HG03060 (cell line): ENCODE data around the gene MYO1D.
"Not testable (repeated sequence)": the region's sequence is repeated elsewhere in the genome, so short reads cannot be mapped to it uniquely, and the experiment has no call there.

Experiments
- ATAC-seq: cut with Tn5 transposase; IDR thresholded peaks from one replicate; pipeline ENCODE4 v1.9.1; 2021; ENCODE audit warnings: low read depth, moderate number of reproducible peaks; ENCODE audit not compliant: unreplicated experiment

MYO1D gene

GRCh38 chr17:32876417-32877163 is at the start of gene MYO1D:
MYO1D (minus strand) TSS chr17:32877124; CDS start chr17:32876872, 252 bp downstream.
- ATAC-seq, result peak; percentile 25

DNA sequence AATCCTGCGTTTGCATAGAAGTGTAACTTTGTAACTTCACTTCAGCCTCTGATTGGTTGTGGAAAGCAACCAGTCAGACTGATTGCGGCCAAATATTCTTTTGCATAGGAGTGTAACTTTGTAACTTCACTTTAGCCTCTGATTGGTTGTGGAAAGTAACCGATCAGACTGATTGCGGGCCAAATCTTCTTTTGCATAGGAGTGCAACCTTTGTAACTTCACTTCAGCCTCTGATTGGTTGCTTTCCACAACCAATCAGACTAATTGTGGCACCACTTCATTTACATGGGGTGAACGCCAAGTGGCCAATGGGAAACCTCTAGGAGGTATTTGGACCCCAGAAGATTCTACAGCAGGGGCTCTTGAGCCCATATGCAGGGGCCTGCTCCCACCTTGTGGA is 49.3 kb upstream of the MYO1D start:
- no peak for ATAC-seq

DNA sequence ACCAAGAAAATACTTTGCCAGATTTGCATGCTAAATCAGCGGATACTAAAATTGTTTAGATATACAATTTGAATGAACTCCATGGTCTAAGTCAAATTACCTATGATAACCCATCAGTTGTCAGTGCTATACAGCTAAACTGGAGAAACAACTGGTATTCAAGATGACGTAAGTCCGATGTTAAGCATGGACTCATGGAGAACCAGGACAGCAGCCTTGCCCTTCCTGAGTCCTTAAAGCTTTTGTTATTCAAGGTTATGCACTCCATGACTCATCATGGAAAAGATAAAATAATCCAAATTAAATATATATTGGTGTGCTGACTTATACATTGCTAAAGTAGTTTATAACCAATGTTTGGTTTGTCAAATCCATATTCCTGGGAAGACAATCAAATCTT is 47.0 kb upstream of the MYO1D start:
- ATAC-seq, result not testable (repeated sequence)

GRCh38 chr17:32921017-32921416 is 44.1 kb upstream of the MYO1D start:
- no peak for ATAC-seq

- ATAC-seq, result no peak
These were observed 43.4 kb upstream of the MYO1D start for GRCh38 chr17:32920293-32920692.

DNA sequence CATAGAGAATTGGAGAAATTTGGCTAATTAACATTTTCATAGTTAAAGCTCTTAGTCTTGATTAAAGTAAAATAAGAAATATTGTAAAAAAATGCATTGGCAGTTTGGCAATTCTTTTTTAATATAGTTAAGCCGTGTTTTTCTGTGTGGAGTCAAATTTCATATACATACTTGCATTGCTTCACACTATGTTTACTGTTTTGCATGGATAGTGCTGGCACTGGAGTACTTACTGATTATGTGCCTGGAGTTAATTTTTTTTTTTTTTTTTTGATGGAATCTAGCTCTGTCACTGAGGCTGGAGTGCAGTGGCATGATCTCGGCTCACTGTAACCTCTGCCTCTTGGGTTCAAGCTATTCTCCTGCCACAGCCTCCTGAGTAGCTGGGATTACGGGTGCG is 43.0 kb upstream of the MYO1D start:
- ATAC-seq, result not testable (repeated sequence)

DNA sequence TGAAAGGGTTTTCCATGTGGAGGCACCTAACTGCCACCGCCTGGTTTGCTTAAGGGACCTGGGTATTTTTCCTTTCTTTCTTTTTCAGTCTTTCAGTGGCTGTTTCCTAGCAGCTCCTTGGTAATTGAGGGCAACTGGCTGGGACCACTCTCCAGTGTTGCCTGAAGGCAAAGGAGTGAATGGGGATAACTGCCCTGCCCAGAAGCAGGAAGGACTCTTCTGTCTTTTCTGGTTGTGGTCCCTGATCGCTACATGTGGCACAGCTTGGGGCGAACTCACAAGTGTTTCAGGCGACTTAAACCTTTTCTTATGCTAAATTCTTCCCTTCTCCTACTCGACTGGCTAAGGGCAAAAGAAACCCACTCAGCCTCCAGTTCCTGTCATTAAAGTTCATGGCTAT is 40.9 kb upstream of the MYO1D start:
- ATAC-seq, result no peak

- no peak for ATAC-seq
These were observed 40.2 kb upstream of the MYO1D start for GRCh38 chr17:32917081-32917480.

DNA sequence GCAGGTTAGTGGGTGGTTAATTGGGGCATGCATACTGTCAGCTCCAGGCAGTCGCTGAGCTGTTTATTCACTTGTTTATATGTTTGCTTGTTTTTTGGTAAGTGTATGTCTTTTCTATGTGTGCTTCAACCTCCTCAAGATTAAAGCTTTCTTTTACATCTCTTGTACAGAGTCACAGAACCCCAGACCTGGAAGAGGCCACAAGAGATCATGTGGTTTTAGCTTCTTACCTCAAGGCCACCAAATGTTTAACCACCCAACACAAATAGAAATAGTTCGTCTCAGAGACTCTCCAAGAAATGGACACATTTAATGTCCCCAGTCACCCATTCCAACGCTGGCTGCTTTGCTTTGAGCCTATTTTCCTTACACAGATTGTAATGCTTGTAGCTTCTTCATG is 39.2 kb upstream of the MYO1D start:
- no peak for ATAC-seq

DNA sequence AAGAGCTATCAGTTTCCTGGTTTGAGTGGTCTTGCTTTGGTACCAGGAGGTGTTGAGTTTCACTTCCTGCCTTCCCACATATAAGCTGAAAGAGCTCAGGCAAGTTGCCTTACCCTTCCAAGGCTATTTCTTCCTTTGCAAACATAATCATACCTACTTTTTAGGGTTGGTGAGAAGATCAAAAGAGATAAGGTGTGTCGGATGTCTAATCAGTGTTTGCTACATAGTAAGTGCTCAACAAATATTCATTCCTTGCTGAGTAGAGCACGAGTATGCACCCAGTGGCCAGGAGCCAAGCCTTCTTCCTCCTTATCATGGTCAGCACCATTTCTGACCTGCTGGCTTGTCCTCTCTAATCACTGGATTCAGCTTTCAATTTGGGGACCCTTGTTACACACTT is 38.3 kb upstream of the MYO1D start:
- ATAC-seq, result no peak

- no peak for ATAC-seq
These were observed 37.3 kb upstream of the MYO1D start for GRCh38 chr17:32914181-32914580.

- ATAC-seq, result no peak
These were observed 36.7 kb upstream of the MYO1D start for GRCh38 chr17:32913593-32913992.

DNA sequence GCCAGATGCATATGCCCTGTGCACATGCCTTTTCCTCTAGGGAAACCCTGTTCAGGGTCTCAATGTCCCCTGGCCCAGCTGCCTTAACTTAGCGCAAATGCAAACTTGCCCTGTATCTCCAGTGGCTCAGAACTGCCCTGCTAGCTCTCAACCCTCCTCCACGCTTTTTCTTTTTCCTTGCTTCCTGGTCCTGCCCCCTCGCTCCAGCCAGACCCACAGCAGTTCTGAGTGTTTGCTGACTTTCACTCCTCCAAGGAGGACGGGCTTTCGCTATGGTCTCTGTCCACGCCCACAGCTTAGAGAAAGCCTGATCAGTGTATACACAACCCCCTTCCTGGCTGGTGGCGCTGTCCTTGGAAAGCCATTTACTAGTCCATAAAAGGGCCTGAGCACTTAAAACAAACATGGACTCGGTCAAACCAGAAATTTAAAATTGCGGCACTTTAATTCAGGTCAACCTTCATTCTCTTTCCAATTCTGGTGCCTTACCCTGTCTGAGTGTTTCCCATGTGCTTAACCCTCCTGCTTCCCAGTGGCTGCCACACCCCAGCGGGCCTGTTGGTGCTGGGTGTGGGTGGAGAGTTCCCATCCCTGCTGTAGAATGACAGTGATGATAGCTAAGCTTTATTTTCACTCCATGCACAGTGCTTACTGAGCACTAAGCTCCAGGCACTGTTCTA is 35.4 kb upstream of the MYO1D start:
- ATAC-seq, result no peak

GRCh38 chr17:32910769-32911168 is 33.8 kb upstream of the MYO1D start:
- no peak for ATAC-seq

DNA sequence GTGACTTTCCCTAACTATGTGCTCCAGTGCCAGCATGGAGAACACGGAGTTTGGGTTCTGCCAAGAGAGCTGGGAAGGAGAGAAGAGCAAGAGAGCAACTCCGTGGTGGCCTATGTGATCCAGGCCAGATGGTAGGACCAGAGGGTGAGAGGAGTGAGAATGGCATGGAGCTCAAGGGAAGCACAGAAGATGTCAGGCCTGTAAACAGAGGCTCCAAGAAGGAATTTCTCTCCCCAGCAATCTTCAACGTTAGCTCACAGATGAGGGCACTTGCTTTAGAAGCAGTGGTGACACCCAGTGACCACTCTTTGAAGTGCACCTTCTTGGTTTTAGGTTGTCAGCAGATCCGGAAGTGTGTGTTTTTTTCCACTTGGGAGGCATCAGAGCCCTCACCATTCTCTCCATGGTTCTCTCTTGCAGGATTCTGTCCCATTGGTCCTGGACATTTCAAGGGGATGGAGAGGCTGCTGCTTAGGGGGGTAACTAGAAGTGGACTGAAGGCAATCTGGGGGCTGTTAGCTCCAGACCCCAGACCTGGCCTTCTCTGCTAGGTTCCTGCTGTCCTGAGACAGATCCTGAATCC is 33.0 kb upstream of the MYO1D start:
- no peak for ATAC-seq

DNA sequence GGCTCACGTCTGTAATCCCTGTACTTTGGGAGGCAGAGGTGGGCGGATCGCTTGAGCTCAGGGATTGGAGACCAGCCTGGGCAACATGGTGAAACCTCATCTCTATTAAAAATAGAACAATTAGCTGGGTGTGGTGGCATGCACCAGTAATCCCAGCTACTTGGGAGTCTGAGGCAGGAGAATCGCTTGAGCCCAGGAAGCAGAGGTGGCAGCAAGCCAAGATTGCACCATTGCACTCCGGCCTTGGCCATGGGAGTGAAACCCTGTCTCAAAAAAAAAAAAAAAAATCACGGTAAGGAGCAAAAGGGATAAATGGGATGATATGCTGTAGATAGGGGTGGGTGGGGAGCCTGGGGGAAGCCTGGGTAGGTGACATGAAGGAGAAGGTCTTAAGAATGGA is 30.7 kb upstream of the MYO1D start:
- no peak for ATAC-seq

DNA sequence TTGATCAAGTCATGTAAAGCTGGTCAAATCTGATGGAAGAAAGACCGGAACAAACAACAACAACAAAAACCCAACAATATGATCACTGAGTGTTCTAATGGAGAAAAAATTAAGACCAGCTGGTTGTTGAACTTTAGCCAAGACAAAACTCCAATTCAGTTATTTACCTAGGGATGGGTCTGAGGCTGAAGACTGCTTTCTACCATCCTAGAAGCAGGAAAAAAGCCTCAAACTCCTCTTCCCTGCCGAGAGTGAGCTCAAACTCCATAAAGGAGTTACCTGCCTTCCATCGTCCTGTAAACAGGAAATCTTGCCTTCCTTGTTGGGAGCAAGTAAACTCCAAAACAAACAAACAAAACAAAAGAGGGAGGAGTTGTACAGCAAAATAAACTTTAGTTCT is 28.0 kb upstream of the MYO1D start:
- ATAC-seq, result no peak

DNA sequence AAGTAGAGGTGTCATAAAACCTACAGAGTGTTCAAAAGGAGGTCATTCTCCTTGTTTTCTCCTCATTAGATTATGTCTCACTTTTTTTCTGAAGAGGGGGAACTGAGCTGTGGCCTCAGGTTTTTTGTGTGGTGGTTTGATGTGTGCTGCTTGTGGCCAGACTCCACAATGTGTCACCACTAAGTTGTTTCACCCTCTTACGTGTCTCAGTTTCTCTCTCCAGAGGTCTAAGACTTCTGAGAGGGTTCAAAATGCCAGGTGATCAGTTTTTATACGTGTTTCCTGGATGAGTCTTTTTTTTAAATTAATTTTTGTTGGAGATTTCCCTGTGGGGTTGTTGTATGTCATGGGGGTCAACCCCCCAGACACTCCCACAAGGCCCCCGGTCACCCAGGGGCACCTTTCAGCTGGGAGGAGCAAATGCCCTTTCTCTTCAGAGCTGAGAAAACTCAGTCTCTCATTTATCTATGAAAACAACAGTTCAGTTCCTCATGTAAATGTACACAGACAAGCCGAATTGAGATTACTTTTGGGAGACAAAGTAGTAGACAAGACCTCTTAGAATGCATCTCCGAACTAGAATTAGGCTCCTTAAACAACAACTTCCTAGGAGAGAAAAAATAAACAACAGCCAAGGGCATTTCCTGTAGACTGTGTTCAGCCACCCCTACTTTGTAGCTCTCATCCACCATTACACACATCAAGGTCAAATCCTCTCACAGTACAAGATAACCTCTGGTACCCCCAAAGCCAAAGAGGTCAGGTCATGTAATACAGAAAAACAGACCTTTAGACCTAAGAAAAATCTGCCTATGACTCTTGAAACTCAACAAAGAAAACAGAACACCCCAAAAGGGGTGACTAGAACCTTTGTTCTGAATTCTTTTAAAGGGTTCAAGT is 27.1 kb upstream of the MYO1D start:
- no peak for ATAC-seq

GRCh38 chr17:32901743-32902142 is 24.8 kb upstream of the MYO1D start:
- ATAC-seq, result no peak

GRCh38 chr17:32899236-32900013 is 22.5 kb upstream of the MYO1D start:
- no peak for ATAC-seq
